NCI-H1694 (cell line): ENCODE measurements around the gene PITRM1.
A peak's percentile ranks its signal among the peaks of the same experiment; 100 is the strongest.

ENCODE experiments used
- DNase-seq: peaks from one replicate; lab custom pipeline; 2025; lab: John Stamatoyannopoulos, UW

The PITRM1 gene

DNA sequence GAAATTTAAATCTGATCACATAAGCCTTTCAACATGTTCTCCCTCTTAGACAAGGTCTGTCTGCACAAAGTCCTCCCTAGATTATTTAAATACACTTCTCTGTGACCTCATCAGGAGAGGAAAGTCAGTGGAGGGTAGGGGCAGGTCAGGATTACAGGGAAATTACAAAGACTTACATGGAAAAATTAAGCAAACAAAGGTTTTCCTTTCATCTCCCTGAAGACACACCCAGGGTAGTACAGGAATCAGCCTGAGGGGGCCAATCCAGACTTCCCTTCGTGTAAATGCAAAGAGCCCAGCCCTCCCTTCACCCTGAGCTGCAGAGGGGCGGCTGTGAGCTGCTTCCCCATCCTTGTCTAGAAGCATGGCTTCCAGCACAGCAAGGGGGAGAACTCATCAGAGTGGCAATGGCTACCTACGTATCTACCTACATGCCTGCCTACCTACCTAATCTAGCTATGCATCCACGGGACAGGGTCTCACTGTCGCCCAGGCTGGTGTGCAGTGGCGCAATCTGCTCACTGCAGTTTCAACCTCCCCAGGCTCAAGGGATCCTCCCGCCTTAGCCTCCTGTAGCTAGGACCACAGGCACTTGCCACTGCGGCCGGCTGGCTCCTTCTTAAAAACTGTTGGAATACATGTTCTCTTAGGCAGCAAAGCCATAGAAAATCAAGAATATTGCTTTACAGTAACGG, 33.2 kb downstream of the PITRM1 start:
- DNase-seq = no peak

DNA sequence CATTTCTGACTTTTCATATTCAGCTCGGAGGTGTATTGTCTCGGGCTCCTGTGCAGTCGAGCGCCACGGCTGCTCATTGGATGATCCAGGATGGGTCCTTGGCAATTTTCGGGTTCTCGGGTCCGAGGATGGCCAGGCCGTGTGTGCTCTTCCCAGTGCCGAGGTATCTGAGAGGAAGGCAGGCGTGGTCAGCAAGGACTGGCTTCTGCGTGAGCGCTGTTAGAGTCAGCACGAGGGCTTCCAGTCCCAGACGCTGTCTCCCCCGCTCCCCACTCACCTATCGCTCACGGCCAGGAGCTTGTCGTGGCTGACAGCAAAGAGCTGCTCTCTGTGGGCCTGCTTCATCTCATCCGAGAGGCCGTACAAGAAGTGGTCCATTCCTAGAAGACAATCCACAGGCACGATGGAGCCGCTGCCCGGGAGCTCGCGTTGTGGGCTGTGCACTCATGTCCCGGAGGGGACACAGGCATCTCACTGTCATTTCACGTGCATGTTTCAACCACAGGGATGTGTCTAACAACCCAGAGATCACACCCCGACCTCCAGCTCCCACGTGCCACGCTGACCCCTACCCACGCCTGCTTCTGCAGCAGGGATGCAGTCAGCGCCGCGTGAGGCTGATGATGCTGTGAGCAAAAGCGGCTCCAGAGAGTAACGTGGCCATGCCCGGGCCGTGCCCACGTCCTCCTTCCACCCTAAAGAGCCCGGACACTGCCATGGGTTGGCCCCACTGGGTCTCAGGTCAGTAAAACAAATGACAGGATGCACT, 34.4 kb downstream of the PITRM1 start:
- DNase-seq = no peak

DNA sequence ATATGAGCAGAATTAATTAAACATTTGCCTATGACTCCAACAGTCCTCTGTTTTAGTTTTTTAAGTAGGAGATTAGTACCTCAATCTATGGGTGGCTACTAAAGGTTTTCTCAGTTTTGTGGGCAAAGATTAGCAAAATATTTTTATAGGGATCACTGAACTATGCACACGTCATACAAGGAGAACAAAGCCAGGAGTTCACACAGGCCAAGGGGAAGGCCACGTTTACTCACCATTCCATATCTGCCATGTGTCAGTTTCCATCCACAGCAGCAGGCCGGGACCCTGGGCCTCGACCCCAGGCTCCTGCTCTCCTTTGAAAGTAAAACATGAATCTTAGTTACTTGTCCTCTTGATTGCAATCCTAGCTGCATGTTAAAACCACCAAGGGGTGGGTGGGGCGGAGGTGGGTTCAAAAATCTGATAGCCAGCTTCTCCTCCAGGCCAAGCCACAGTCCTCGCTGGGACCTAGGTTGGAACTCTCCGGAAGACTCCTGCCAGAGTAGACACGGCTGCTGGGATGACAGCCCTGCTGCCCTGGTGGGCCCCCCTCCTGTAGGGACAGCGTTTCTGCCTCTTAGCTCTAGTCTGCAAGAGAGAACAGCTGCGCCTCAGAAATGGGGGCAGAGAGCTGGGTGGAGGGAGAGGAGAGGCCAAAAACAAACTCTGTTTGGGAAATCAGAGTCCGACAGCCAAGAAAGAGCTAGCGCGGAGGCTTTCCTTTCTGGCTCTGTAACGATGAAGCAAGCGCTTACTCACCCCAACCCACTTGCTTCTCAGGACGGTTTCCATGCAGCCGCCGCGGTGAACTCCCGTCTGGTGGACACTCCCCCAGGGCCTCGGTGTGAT, 35.6 kb downstream of the PITRM1 start:
- DNase-seq = no peak

DNA sequence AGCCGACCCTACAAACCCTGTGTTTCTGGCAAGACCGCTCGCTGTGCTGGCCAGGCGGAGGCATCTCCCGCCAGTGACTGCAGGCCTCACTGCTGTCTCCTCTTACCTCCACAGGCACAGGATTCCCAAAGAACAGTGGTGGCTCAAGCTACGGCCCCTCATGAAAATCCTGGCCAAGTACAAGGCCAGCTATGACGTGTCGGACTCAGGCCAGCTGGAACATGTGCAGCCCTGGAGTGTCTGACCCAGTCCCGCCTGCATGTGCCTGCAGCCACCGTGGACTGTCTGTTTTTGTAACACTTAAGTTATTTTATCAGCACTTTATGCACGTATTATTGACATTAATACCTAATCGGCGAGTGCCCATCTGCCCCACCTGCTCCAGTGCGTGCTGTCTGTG, 36.2 kb downstream of the PITRM1 start:
- DNase-seq = no peak

DNA sequence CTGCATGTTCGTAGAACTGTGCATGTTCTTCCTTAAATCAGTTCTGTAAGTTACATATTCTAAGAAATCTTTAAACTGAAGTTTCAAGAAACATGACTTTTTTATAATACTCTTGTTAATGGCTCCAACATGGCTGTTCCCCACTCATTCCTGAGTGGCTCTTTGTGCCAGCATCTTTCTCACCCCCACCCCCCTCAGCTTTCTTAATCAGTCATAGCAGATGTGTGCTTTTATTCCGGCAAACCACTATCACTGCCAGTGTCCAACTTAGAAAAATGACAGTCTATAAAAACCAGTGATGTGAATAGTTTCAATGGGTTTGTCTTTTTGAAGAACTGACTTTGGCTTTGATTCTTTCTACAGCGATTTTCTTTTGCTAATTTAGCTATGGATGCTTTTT, 37.6 kb downstream of the PITRM1 start:
- DNase-seq = no peak

DNA sequence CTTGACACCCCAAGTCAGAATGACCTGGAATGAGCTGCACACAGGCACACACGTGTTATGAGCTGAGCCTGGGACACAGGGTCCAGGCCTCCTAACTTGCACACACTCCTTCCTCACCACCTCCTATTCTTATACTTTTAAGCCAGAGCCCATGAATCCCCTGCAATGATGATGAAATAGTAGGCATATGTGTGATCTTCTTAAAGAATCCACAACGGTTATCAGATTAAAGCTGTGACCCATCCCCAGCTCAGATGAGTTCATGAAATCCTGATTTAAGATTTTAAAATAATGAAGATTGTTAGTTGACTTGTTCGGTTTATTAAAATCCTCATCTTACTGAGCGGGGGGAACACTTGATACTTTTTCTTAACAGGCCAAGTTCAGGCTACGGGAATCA, 38.6 kb downstream of the PITRM1 start:
- DNase-seq = no peak

DNA sequence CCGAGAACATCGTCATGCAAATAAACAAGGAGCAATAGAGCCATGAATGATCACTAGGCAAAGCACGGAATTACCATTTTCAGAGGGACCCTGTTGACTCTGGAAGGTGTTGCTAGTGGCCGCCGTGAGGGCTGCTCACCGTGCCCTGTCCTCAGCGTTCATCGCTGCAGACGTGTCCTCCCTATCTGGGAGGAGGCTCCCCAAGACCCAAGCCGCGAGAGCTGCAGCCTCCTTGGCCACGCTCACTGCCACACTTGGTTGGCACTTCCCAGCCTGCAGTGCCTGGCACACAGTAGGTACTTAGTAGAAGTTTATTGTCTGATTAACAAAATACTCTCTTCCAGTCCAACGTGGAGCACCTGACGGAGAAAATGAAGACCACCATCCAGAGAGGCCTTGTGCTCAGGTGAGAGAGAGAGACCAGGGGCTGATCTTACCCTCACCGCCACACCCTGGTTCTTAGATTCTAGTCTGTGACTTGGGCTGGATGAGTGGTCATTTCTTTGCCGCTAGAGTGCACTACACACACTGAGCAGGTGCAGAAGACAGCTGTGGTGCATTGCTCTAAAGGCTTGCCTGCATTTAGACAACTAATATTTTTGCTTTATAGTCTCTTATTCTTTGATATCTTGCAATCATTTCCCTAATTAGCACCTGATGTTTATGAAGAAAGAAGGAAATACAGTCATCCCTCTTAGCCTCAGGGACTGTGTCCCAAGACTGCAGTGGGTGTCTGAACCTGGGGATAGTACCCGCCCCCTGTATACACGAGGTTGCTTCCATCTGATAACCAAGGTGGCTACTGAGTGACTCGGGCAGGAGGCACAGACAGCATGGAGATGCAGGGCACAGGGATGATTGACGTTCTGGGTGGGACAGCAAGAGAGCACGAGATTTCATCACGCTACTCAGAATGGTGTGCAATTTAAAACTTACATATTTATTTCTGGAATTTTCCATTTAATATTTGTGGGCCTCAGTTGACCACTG, 40.3 kb downstream of the PITRM1 start:
- DNase-seq = no peak

DNA sequence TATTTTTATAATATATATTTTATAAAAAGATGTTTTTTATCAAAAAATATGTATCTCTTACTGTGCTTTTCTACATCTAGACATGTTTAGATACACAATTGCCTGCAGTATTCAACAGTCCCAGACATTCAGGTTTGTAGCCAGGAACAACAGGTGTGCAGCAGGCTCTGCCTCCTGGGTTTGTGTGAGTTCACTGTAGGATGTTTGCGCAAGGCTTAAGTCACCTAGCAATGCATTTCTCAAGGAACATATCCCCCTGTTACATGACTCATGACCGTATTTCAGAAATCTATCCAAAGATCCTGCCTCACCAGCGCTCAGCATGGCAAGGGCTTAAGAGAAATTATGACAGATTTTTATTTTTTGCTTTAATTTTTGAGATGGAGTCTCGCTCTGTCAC, 41.5 kb downstream of the PITRM1 start:
- DNase-seq = no peak

DNA sequence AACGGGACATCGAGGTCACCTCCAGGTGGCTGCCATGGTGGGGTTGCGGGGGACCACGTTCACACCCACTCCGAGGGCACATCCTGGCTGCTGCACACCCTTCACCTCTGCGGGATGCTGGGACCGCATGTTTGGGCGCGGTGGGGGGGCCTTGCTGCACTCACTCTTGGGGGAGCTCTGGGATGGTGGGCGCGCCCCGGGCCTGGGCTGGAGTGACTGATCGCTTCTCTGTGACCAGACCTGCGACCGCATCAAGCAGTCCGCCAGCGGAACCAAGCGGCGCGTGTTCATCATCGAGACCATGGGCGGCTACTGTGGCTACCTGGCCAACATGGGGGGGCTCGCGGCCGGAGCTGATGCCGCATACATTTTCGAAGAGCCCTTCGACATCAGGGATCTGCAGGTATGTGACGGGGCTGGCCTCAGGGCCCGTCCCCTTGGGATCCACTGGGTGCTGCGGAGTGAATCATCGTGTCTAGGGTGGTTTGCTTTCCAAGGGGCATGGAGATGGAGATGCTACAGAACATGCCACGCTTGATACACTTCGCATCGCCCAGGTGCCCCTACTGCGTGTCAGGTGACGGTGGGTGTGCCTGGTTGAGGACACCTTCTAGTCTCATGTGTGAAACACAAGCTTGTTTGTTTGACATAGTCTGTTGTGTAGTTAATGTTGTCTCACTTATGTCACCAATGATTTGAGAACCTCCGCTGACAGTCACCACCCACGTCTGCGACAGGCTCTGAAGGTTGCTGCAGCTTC, 42.8 kb downstream of the PITRM1 start:
- no peak for DNase-seq

DNA sequence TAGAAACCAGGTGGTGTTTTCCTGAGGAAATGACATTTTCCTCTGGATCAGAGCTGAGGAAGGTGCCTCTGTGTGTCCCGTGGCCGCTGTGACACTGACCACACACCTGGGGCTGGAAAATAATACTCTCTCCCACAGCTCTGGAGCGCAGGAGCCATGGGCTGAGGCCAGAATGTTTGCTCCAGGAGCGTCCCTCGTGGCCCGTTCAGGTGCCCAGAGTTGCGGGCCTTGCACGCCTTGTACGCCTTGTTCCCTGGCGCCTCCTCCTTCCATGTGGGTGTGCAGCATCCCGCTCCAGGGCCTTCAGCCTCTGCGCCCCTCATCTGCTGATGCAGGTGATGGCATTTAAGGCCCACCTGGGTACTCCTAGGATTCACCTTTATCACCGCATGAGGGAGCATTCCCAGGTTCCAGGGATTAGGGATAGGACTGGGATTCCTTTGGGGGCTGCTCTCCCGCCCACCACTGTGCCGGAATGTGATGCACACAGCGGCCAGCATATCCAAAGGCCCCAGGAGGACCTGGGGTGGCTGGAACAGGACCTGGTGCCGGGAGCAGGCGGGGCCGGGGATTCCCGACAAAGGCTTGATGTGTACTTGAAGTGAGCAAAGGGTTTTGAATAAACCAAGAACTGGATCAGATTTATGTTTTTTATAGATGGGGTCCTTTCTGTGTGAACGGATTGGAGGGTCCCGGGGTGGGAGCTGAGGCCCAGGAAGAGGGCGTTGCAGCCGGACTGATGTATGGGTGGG, 44.0 kb downstream of the PITRM1 start:
- DNase-seq = no peak

DNA sequence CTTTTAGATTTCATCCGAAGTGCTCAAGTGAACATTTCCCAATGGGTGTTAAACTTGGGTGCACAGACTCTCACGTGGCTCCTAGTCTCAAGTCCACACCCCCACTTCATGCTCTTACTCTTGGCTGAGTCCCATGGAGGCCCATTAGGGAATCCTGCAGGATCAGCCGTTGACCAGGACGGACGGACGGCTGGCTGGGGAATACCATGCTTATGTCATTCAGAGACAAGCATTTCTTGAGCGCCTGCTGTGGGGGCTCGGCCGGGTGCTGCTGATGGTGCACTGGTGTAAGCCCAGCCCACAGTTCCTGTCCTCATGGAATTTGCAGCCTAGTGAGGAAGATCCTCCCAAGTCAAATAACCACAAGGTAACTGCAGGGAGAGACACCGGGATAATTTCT, 44.7 kb downstream of the PITRM1 start:
- no peak for DNase-seq

DNA sequence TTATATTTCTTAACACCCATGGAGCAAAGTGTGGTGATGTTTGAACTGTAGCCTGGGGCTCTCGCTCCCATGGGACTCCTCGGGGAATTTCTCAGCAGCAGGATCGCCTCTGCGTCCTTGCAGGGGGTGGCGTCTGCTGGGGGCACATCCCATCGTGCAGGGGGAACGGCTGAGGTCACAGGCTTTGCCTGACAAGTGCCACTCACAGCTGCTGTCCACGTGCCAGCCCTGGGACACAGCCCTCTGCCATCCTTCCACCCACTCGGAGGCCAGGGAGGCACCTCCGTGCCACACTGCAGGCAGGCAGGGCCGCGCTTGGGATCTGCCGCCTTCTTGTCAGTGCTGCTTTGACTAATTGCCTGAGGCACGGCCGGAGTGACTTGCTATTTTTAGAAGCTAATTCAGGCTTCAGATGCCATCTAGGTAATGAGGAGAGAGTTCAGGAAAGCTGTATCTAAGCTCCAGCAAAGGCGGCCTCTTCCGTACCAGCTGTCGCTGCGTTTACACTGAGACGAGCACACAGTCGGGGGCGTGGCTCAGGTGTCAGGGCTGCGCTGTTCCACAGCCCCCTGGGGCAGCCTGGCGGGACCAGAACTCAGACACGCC, 45.7 kb downstream of the PITRM1 start:
- DNase-seq = peak; percentile 85

DNA sequence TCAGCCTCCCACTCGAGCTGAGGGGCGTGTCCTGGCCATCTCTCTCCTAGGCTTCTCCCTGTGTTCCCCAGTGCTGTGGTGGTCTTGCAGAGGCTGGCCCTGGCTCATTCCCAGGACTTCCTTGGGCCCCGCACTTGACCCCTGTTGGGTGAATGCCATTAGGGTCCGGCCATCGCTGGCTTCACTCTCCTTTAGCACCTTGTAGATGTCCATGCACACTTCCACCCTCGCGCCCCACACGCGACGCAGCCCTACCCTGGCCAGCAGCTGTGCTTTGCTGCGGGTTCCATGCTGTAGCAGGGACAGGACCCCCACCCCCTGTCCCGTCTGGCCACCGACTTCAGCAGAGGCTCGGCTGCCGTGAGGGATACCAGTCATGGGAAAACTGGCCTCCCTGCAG, 46.3 kb downstream of the PITRM1 start:
- DNase-seq = no peak

DNA sequence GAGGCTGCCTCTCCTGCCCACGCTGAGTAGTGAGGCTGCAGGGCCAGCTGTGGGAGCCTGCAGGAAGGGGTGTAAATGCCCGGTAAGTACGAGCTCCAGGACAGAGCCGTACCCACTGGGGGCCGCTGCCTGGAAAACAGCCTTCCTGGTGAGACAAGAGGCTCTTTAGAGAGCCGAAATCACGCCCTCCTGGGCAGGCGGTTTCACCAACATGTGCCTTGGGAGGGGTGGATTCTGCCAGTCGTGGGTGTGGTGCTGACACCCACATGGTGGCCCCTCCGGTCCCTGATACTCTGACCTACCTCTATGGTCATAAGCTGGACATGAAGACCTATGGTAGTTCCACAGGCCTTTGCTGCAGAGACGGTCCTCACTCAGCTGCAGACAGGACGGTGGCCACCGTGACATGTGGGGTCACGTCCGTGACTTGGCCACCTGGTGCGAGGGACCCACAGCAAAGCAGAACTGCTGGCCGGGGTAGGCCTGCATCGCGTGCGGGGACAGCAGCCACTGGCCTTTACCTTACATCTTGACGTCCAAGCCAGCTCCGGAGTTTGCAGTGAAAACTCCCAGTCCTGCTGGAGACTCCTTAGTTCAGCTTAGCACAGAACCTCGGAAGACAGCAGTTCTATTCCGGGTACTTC, 46.9 kb downstream of the PITRM1 start:
- no peak for DNase-seq

DNA sequence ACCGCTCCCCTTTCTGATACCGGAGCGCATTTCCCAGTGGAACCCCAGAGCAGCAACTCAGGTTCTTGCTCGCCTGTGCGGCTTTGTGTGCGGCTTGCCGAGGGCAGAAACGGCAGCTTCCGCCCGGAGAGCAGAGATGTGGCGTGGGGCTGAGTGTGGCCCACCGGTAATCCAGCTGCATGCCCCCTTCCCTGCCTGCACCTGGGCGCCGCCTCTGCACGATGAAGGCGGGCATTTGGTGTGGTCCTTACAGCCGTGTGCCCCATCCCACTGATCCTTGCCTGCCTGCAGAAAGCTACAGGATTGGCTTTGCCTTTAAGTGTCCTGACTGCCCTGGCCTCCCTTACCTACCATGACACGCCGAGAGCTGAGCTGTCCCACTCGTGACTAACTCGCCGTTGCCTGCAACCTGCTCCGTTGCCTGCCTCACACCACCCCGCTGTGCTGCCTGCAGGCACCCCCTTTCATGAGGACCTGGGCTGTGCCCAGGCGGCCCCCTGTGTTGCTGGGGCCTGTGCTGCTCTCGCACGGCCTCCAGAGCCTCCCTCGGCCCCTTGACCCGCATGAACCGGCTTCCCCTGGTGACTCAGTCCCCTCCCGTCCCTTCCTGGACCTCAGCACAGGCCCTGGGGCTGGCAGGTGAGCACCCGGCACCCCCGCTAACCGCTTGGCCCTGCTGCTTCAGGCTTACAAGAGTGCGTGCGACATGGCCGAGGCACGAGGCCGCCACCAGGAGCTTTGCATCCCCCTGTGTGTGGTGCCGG, 48.0 kb downstream of the PITRM1 start:
- DNase-seq = no peak

DNA sequence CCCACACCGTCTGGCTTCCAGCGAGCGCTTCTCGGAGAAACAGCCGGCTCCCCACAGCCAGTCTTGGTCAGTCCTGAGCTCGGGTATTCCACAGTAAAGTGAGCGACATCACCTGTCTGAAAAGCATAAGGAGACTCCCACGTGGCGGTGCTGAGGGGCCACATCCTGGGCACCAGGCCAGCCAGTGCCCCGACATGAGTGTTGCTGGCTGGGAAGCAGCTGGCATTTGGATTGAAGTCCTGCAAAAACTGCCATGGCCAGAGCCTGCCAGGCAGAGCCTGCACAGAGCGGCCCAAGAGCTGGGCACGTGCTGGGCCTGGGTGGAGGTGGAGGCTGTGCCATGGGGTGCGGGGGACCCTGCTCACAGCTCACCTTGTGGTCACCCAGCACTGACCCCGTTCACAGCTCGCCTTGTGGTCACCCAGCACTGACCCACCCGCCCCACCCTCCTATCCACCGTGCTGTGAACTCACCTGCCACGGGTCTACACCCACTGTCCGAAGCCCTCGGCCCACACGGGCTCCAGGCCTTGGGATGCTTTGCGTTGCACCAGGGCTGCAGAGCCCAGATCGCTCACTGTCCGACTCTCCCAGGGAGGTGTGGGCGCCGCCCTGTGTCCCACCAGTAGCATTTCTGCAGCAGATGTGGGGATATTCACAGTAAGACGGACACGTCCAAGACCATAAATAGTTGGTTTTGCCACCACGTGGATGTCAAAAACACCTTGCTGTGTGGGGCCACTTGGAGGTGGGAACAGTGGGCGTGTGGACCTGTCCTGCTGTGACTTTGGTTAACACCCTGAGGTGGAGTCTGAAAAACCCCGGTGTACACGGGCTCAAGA, 48.8 kb downstream of the PITRM1 start:
- DNase-seq = no peak

DNA sequence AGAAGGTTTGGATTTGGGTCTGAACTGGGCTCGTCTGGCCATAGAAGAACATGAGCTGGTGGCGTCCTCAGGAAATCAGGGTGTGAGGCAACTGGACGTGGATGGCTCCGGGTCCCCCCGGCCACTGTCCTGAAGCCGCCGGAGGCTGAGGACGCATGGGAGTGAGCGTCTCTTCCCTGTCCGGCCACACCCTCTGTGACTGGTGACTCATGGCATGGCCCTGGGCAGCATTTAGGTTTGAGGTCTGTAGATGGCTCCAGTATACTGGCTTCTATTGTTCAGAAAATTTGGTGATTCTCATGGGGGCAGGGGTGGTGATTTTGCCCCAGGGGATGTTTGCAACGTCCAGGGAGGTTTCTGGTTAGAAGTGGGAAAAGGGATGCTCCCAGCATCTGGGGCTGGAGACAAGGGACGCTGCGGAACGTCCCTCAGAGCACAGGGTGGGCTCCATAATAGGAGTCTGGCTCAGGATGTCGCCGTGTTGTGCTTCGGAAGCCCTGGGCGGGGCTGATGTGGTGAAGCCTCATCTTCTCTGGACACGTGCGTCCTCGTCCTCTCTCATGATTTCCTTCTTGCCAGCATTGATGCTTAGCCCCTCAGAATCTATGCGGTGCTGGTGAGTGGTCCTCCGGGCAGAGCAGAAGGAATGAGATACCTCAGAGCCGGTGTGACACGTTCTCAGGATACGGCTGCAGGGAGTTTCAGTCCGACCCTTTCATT, 49.9 kb downstream of the PITRM1 start:
- DNase-seq = no peak
